ENCODE measurements around the gene PCDHGA12. TPM values are rescaled to one million over a fixed set of nuclear protein-coding genes. Genes with fewer than 3 reads are reported as not detected.

PCDHGA12 gene
- total and polyA plus RNA-seq, 2 experiments from 2014 or later: 0.68 to 3.5 TPM

GRCh38 chr5:141421489-141421855 is 8.8 kb upstream of the PCDHGA12 start:
- Mint-ChIP-seq H3K4me3 (peak overlapping the region; percentile 77), H3K4me1 (peaks cover 7% of the 10 kb centered on the region), H3K9me3 (peaks cover 76% of the 10 kb centered on the region), H3K27ac (no peak overlapping the region; the same call in 1 of the 2 replicates), H3K36me3 (ENCODE audit: low read depth) (peaks cover 78% of the 10 kb centered on the region), H3K27me3 (ENCODE audit: insufficient read depth, low read depth, poor library complexity) (peaks cover 28% of the 10 kb centered on the region)
- no peaks in the 10 kb centered on the region for H3F3A ChIP-seq (replicated peaks; ENCODE audit: low read depth)
- H2AFZ ChIP-seq: peak overlapping the region; percentile 73; the same call in 1 of the 2 replicates
- ATAC-seq: no peak
- DNase-seq (ENCODE audit: low spot score): peak; percentile 36
- peak overlapping the region; percentile 62 for H3K4me3 ChIP-seq
- H3K27me3 ChIP-seq (ENCODE audit: insufficient read depth): peaks cover 20% of the 10 kb centered on the region
- H3K4me2 ChIP-seq: peak overlapping the region; percentile 77
- no peaks in the 10 kb centered on the region for H4K20me1 ChIP-seq (replicated peaks; ENCODE audit: insufficient read depth)
- no peaks in the 10 kb centered on the region for H3K4me1 ChIP-seq (ENCODE audit: insufficient read depth)
- no peaks in the 10 kb centered on the region for H3K9me2 ChIP-seq (ENCODE audit: insufficient read depth)
- no peak overlapping the region for H3K27ac ChIP-seq (ENCODE audit: low read depth)
- TF ChIP-seq CTCF (conservative IDR thresholded peaks at IDR 0.05; ENCODE audit: low read depth in 2 of 2) (no peak), ZNF331 (CRISPR knock-in tag; IDR thresholded peaks at IDR 0.05; ENCODE audit: low read depth) (no peak), EZH2phosphoT487 (IDR thresholded peaks at IDR 0.05; ENCODE audit: unreplicated experiment) (no peak), NANOG (IDR thresholded peaks at IDR 0.05; ENCODE audit: borderline replicate concordance) (no peak), ZNF114 (CRISPR knock-in tag; IDR thresholded peaks at IDR 0.05) (no peak), REST (IDR thresholded peaks at IDR 0.05; ENCODE audit: unreplicated experiment) (no peak), CREB1 (CRISPR knock-in tag; IDR thresholded peaks at IDR 0.05; ENCODE audit: low read depth) (no peak), POLR2AphosphoS5 (IDR thresholded peaks at IDR 0.05; ENCODE audit: low read depth) (no peak), EZH2 (IDR thresholded peaks at IDR 0.05; ENCODE audit: low read depth, unreplicated experiment) (no peak), ZNF462 (CRISPR knock-in tag; IDR thresholded peaks at IDR 0.05) (no peak), JUNB (IDR thresholded peaks at IDR 0.05; ENCODE audit: unreplicated experiment) (no peak), ETS1 (IDR thresholded peaks at IDR 0.05) (no peak), STAT1 (IDR thresholded peaks at IDR 0.05; ENCODE audit: unreplicated experiment) (no peak)
- no peaks in the 10 kb centered on the region; the same call in 1 of the 2 replicates for H3K79me2 ChIP-seq (replicated peaks; ENCODE audit: insufficient read depth)
- H3K36me3 ChIP-seq (ENCODE audit: insufficient read depth): no peaks in the 10 kb centered on the region

Data from GM23338 (cell line).